ENCODE results near the gene RPRML.
A peak's percentile ranks its signal among the peaks of the same experiment; 100 is the strongest.
"Not testable (repeated sequence)": the region's sequence is repeated elsewhere in the genome, so short reads cannot be mapped to it uniquely, and the experiment has no call there.

RPRML gene

GRCh38 chr17:46995841-46996571 is 17.0 kb upstream of the RPRML start:
- no peak for TF ChIP-seq CTCF (conservative IDR thresholded peaks at IDR 0.05; ENCODE audit: low read depth)
- peak; percentile 42 for DNase-seq (ENCODE audit: low spot score)
- ChIA-PET POLR2A (ENCODE audit: low non-redundant PET) (no interaction called here), CTCF (no interaction called here)
- H3K27ac ChIP-seq, result peak overlapping the region; percentile 72

GRCh38 chr17:46994993-46995392 is 15.9 kb upstream of the RPRML start:
- no peak for TF ChIP-seq CTCF (conservative IDR thresholded peaks at IDR 0.05; ENCODE audit: low read depth)
- DNase-seq (ENCODE audit: low spot score), result no peak
- CTCF ChIA-PET, result no interaction called here
- H3K27ac ChIP-seq, result no peak overlapping the region
- POLR2A ChIA-PET (ENCODE audit: low non-redundant PET), result no interaction called here

GRCh38 chr17:46991617-46992016 is 12.6 kb upstream of the RPRML start:
- H3K27ac ChIP-seq, result no peak overlapping the region
- CTCF ChIA-PET, result no interaction called here
- no peak for DNase-seq (ENCODE audit: low spot score)
- POLR2A ChIA-PET (ENCODE audit: low non-redundant PET), result no interaction called here
- no peak for TF ChIP-seq CTCF (conservative IDR thresholded peaks at IDR 0.05; ENCODE audit: low read depth)

- CTCF ChIA-PET, result interaction anchor here (0.7 kb wide), 1 partner anchor 1061 kb away, joined by 3 read pairs; no protein-coding TSS in a partner anchor
- POLR2A ChIA-PET (ENCODE audit: low non-redundant PET), result no interaction called here
- H3K27ac ChIP-seq, result no peak overlapping the region
- TF ChIP-seq CTCF (conservative IDR thresholded peaks at IDR 0.05; ENCODE audit: low read depth), result no peak
- DNase-seq (ENCODE audit: low spot score), result no peak
Observed at GRCh38 chr17:46989637-46990431, 10.8 kb upstream of the RPRML start.

- DNase-seq (ENCODE audit: low spot score); CTCF ChIA-PET; POLR2A ChIA-PET (ENCODE audit: low non-redundant PET); H3K27ac ChIP-seq: not testable (repeated sequence)
Observed at GRCh38 chr17:46987927-46988326, 8.9 kb upstream of the RPRML start.

- POLR2A ChIA-PET (ENCODE audit: low non-redundant PET), result no interaction called here
- CTCF ChIA-PET, result no interaction called here
- DNase-seq (ENCODE audit: low spot score), result no peak
- no peak overlapping the region for H3K27ac ChIP-seq
- no peak for TF ChIP-seq CTCF (conservative IDR thresholded peaks at IDR 0.05; ENCODE audit: low read depth)
Observed at GRCh38 chr17:46986366-46986765, 7.3 kb upstream of the RPRML start.

- POLR2A ChIA-PET (ENCODE audit: low non-redundant PET), result no interaction called here
- no peak overlapping the region for H3K27ac ChIP-seq
- CTCF ChIA-PET, result no interaction called here
- DNase-seq (ENCODE audit: low spot score), result no peak
- TF ChIP-seq CTCF (conservative IDR thresholded peaks at IDR 0.05; ENCODE audit: low read depth), result no peak
Observed at GRCh38 chr17:46984892-46985291, 5.8 kb upstream of the RPRML start.
